H1 (cell line): ENCODE measurements around the gene TXNDC16. TPM values are rescaled to one million over a fixed set of nuclear protein-coding genes. Genes with fewer than 3 reads are reported as not detected.

ENCODE experiments used
- CTCF ChIA-PET: fragments of 300-600 bp; sonication (Branson Sonifier 250); formaldehyde crosslinking; loops from one replicate; lab custom pipeline; 2021; ENCODE audit not compliant: partially characterized antibody; lab: Charles Lee
- POLR2A ChIA-PET: fragments of 300-600 bp; sonication (Branson Sonifier 250); formaldehyde crosslinking; loops from one replicate; lab custom pipeline; 2021; ENCODE audit warnings: inconsistent platforms; ENCODE audit not compliant: partially characterized antibody; lab: Charles Lee
- DNase-seq, 2 experiments: peaks; one replicate each; pipeline versions ENCODE4 v3.0.0 to v3.0.0-alpha.2; 2010 to 2022; ENCODE audit warnings: low spot score in 2 of 2, low read depth in 1 of 2, mixed read lengths in 1 of 2
- FAIRE-seq: peaks from 2 replicates; lab custom pipeline; 2011; peaks lifted over from hg19 to GRCh38; lab: Jason Lieb, UNC
- H2AFZ ChIP-seq: 2 replicates; pipeline ENCODE4 v1.8.1; 2012; ENCODE audit warnings: low read length, inconsistent platforms
- H2AK5ac ChIP-seq: 2 replicates; pipeline ENCODE4 v1.6.1; 2013; ENCODE audit warnings: low read depth, low read length
- H2BK120ac ChIP-seq: replicated peaks from 2 replicates; pipeline ENCODE3; 2013; ENCODE audit warnings: low read depth, low read length, inconsistent platforms
- H2BK12ac ChIP-seq: 2 replicates; pipeline ENCODE4 v1.6.1; 2013; ENCODE audit warnings: low read depth, low read length
- H2BK15ac ChIP-seq: 2 replicates; pipeline ENCODE4 v1.6.1; 2013; ENCODE audit warnings: low read length
- H2BK20ac ChIP-seq: 2 replicates; pipeline ENCODE4 v1.6.1; 2013; ENCODE audit warnings: low read length
- H2BK5ac ChIP-seq: 2 replicates; pipeline ENCODE4 v1.6.1; 2013; ENCODE audit warnings: low read depth, low read length
- H3K14ac ChIP-seq: 2 replicates; pipeline ENCODE4 v1.6.1; 2013; ENCODE audit warnings: inconsistent platforms; ENCODE audit not compliant: insufficient read length
- H3K18ac ChIP-seq: 2 replicates; pipeline ENCODE4 v1.6.1; 2013; ENCODE audit warnings: low read length; ENCODE audit errors: extremely low read depth
- H3K23ac ChIP-seq: 2 replicates; pipeline ENCODE4 v1.6.1; 2013; ENCODE audit warnings: inconsistent platforms; ENCODE audit not compliant: insufficient read length
- H3K23me2 ChIP-seq: 2 replicates; pipeline ENCODE4 v1.6.1; 2013; ENCODE audit warnings: low read depth, low read length
- H3K27ac ChIP-seq: 2 replicates; pipeline ENCODE4 v1.6.1; 2011; ENCODE audit warnings: low read depth, low read length, inconsistent platforms
- H3K27me3 ChIP-seq, 4 experiments: replicated peaks in 1 of 4; 1 replicate in 1 of 4; 2 replicates in 3 of 4; pipeline versions ENCODE4 v1.6.1 to v1.8.1; 2011 to 2013; ENCODE audit warnings: low read length in 3 of 4, mild to moderate bottlenecking in 3 of 4, inconsistent platforms in 2 of 4, mixed read lengths in 2 of 4, moderate library complexity in 1 of 4; ENCODE audit not compliant: control insufficient read depth in 3 of 4, insufficient read depth in 3 of 4; ENCODE audit errors: extremely low read depth in 1 of 4
- H3K36me3 ChIP-seq, 4 experiments: 2 replicates each; pipeline versions ENCODE4 v1.6.1 to v1.8.1; 2011 to 2013; ENCODE audit warnings: mild to moderate bottlenecking in 4 of 4, low read length in 3 of 4, moderate library complexity in 2 of 4, control low read depth in 1 of 4, inconsistent platforms in 1 of 4; ENCODE audit not compliant: insufficient read depth in 4 of 4, control insufficient read depth in 2 of 4
- H3K4ac ChIP-seq: replicated peaks from 2 replicates; pipeline ENCODE3; 2013; ENCODE audit warnings: low read length, low read depth, mixed read lengths, inconsistent platforms; ENCODE audit not compliant: insufficient read length
- H3K4me1 ChIP-seq, 4 experiments: replicated peaks in 1 of 4; 1 replicate in 1 of 4; 2 replicates in 3 of 4; pipeline versions ENCODE4 v1.6.1 to v1.8.1; 2011 to 2013; ENCODE audit warnings: low read length in 3 of 4, inconsistent platforms in 2 of 4, mixed read lengths in 1 of 4; ENCODE audit not compliant: insufficient read depth in 4 of 4, control insufficient read depth in 3 of 4
- H3K4me2 ChIP-seq, 2 experiments: 2 replicates each; pipeline versions ENCODE4 v1.6.1 to v1.8.1; 2011 to 2013; ENCODE audit warnings: low read depth in 2 of 2, low read length in 2 of 2, control low read depth in 1 of 2, inconsistent platforms in 1 of 2, mild to moderate bottlenecking in 1 of 2; ENCODE audit not compliant: insufficient read depth in 1 of 2
- H3K4me3 ChIP-seq, 4 experiments: fragments of 200-600, 300-600 bp in 1 of 4; sonication (generic), shearing (Covaris generic), sonication (Bioruptor Twin) in 1 of 4; 2 replicates each; pipeline versions ENCODE4 v1.5.1 to v1.8.1; 2011 to 2016; ENCODE audit warnings: low read length in 4 of 4, low read depth in 3 of 4, control low read depth in 2 of 4, inconsistent platforms in 2 of 4, mild to moderate bottlenecking in 2 of 4, mixed read lengths in 1 of 4, moderate library complexity in 1 of 4; ENCODE audit not compliant: insufficient read depth in 2 of 4; ENCODE audit errors: extremely low read depth in 1 of 4
- H3K56ac ChIP-seq: replicated peaks from 2 replicates; pipeline ENCODE3; 2013; ENCODE audit warnings: low read depth, mild to moderate bottlenecking, mixed read lengths, low read length, inconsistent platforms; ENCODE audit not compliant: insufficient read length
- H3K79me1 ChIP-seq: 2 replicates; pipeline ENCODE4 v1.6.1; 2013; ENCODE audit warnings: low read depth, low read length, control low read depth
- H3K79me2 ChIP-seq, 2 experiments: 2 replicates each; pipeline versions ENCODE4 v1.6.1 to v1.8.1; 2012 to 2013; ENCODE audit warnings: low read length in 2 of 2, mild to moderate bottlenecking in 2 of 2, inconsistent platforms in 1 of 2; ENCODE audit not compliant: insufficient read depth in 2 of 2, control insufficient read depth in 1 of 2
- H3K9ac ChIP-seq, 4 experiments: replicated peaks in 1 of 4; 1 replicate in 1 of 4; 2 replicates in 3 of 4; pipeline versions ENCODE4 v1.6.1 to v1.8.1; 2011 to 2013; ENCODE audit warnings: low read depth in 3 of 4, low read length in 3 of 4, control low read depth in 2 of 4, mild to moderate bottlenecking in 2 of 4, moderate library complexity in 2 of 4, inconsistent platforms in 1 of 4; ENCODE audit errors: extremely low read depth in 1 of 4
- H3K9me3 ChIP-seq, 2 experiments: 2 replicates each; pipeline versions ENCODE4 v1.6.1 to v1.8.1; 2012 to 2013; ENCODE audit warnings: mild to moderate bottlenecking in 2 of 2, moderate library complexity in 2 of 2, control low read depth in 1 of 2, inconsistent platforms in 1 of 2, low read depth in 1 of 2, low read length in 1 of 2, mixed read lengths in 1 of 2; ENCODE audit not compliant: insufficient read depth in 2 of 2
- H4K20me1 ChIP-seq, 2 experiments: replicated peaks in 1 of 2; 2 replicates each; pipeline versions ENCODE3 to v1.8.1; 2011 to 2013; ENCODE audit warnings: inconsistent platforms in 2 of 2, low read length in 2 of 2, mild to moderate bottlenecking in 1 of 2; ENCODE audit not compliant: insufficient read depth in 2 of 2, control insufficient read depth in 1 of 2
- H4K5ac ChIP-seq: 2 replicates; pipeline ENCODE4 v1.6.1; 2013; ENCODE audit warnings: low read length, low read depth, mixed read lengths, inconsistent platforms; ENCODE audit not compliant: insufficient read length
- H4K8ac ChIP-seq: 2 replicates; pipeline ENCODE4 v1.8.0; 2013; ENCODE audit warnings: mild to moderate bottlenecking, moderate library complexity, low read length, inconsistent platforms; ENCODE audit not compliant: insufficient read depth; ENCODE audit errors: extremely low read depth
- H4K91ac ChIP-seq: replicated peaks from 2 replicates; pipeline ENCODE3; 2013; ENCODE audit warnings: low read length, mixed read lengths, inconsistent platforms; ENCODE audit not compliant: insufficient read length
- ASH2L ChIP-seq: fragments of 200-600, 300-600 bp; sonication (generic); IDR thresholded peaks from one replicate; pipeline ENCODE4 v1.7.1; 2017; ENCODE audit warnings: low read length
- CHD2 ChIP-seq: IDR thresholded peaks from 2 replicates; pipeline ENCODE4 v1.6.1; 2012; ENCODE audit warnings: low read length, improper control_type of control experiment
- FOSL1 ChIP-seq: IDR thresholded peaks from 2 replicates; pipeline ENCODE4 v1.6.1; 2011; ENCODE audit warnings: mild to moderate bottlenecking, low read depth, low read length, moderate library complexity; ENCODE audit not compliant: insufficient read depth
- GTF2F1 ChIP-seq: IDR thresholded peaks from 2 replicates; pipeline ENCODE4 v1.6.1; 2012; ENCODE audit warnings: low read depth, low read length, improper control_type of control experiment, borderline replicate concordance
- JUN ChIP-seq: IDR thresholded peaks from 2 replicates; pipeline ENCODE4 v1.6.1; 2011; ENCODE audit warnings: low read depth, mild to moderate bottlenecking, improper control_type of control experiment, low read length
- MAFK ChIP-seq: IDR thresholded peaks from 2 replicates; pipeline ENCODE4 v1.6.1; 2012; ENCODE audit warnings: low read depth, mild to moderate bottlenecking, improper control_type of control experiment, low read length
- POLR2A ChIP-seq, 2 experiments: IDR thresholded peaks; 1 replicate in 1 of 2; 2 replicates in 1 of 2; pipeline ENCODE4 v1.6.1; 2011; ENCODE audit warnings: low read depth in 2 of 2, low read length in 2 of 2, mild to moderate bottlenecking in 2 of 2; ENCODE audit errors: control extremely low read depth in 1 of 2
- RNF2 ChIP-seq: fragments of 200-900, 300-1000 bp; sonication (generic); IDR thresholded peaks from 2 replicates; pipeline ENCODE4 v1.7.1; 2016; ENCODE audit warnings: borderline replicate concordance, low read depth, mild to moderate bottlenecking, antibody characterized with exemption, low read length; ENCODE audit not compliant: poor library complexity, severe bottlenecking; ENCODE audit errors: missing control alignments
- SP4 ChIP-seq: IDR thresholded peaks from 2 replicates; pipeline ENCODE4 v1.6.1; 2012; ENCODE audit warnings: low read length, inconsistent platforms
- ZNF274 ChIP-seq: IDR thresholded peaks from 2 replicates; pipeline ENCODE4 v1.7.0; 2012; ENCODE audit warnings: low read length, borderline replicate concordance; ENCODE audit errors: extremely low read depth
- WGBS, 2 experiments: shearing (Covaris generic) in 1 of 2; methylation state at CpG; one replicate each; pipeline versions ENCODE4 v1.1.6 to v1.1.7; 2013 to 2015; ENCODE audit warnings: low lambda C conversion rate in 2 of 2, mixed read lengths in 2 of 2, inconsistent platforms in 1 of 2, low coverage in 1 of 2, missing lambda C conversion rate in 1 of 2; ENCODE audit not compliant: insufficient replicate concordance in 2 of 2, insufficient coverage in 1 of 2, insufficient read length in 1 of 2; ENCODE audit errors: extremely low coverage in 1 of 2, missing lambda C conversion rate in 1 of 2; 5-methylcytosine and 5-hydroxymethylcytosine counted together
- polyA plus RNA-seq, 7 experiments: library from polyadenylated mRNA; depleted of rRNA in 3 of 7; stranded (reverse) in 5 of 7; unstranded in 2 of 7; fragments of >200 nt in 5 of 7; fragments of 200-250 nt in 2 of 7; gene quantifications; 1 replicate in 5 of 7; 2 replicates in 1 of 7; 4 replicates in 1 of 7; pipeline versions ENCODE4 v1.2.1 to v1.2.3, GENCODE V29; 2011 to 2013; ENCODE audit warnings: missing spikeins in 2 of 7, mixed read lengths in 2 of 7
- total RNA-seq: library from RNA; stranded (reverse); fragmentation: NEBNext Ultra II Directional; extraction: Animal tissue kit (Norgen Biotek cat#: 25700); gene quantifications from 2 replicates; pipeline ENCODE4 v1.2.1, GENCODE V29; 2021
- TF ChIP-seq, protein P1 (sequence below): IDR thresholded peaks from 2 replicates; pipeline ENCODE4 v1.6.1; 2011; ENCODE audit warnings: low read length, improper control_type of control experiment

Gene TXNDC16
- total and polyA plus RNA-seq, 2 of the 8 experiments (the other 6 are each of a cell fraction or from before 2014, with no cell fraction given): 6.7 to 14.3 TPM

GRCh38 chr14:52551205-52551604, 1.1 kb downstream of the TXNDC16 start:
- H2BK20ac ChIP-seq: no peak overlapping the region
- H3K27ac ChIP-seq: no peak overlapping the region
- no peak for FAIRE-seq
- H2BK15ac ChIP-seq: no peak overlapping the region
- no peaks in the 10 kb centered on the region for H3K36me3 ChIP-seq
- peaks cover 17% of the 10 kb centered on the region; the same call in 1 of the 2 replicates for H3K23me2 ChIP-seq
- no peaks in the 10 kb centered on the region; a peak in 1 of 7 replicates for H3K27me3 ChIP-seq
- H3K4ac ChIP-seq: no peak overlapping the region
- H3K14ac ChIP-seq: no peak overlapping the region
- TF ChIP-seq JUN (no peak), SP4 (no peak), POLR2A (IDR thresholded peaks at IDR 0.05; ENCODE audit: control extremely low read depth in 1 of 2, low read depth in 2 of 2, low read length in 2 of 2) (no peak), GTF2F1 (no peak), FOSL1 (no peak), MAFK (no peak), ZNF274 (no peak), RNF2 (no peak), ASH2L (no peak), CHD2 (no peak)
- TF ChIP-seq, protein P1, sequence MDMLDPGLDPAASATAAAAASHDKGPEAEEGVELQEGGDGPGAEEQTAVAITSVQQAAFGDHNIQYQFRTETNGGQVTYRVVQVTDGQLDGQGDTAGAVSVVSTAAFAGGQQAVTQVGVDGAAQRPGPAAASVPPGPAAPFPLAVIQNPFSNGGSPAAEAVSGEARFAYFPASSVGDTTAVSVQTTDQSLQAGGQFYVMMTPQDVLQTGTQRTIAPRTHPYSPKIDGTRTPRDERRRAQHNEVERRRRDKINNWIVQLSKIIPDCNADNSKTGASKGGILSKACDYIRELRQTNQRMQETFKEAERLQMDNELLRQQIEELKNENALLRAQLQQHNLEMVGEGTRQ: no peak
- no peak for DNase-seq
- H3K4me1 ChIP-seq: peaks cover 2 to 4% (median 3%) of the 10 kb centered on the region in 4 experiments; a peak in 5 of 7 replicates
- no peak overlapping the region for H2BK120ac ChIP-seq
- H4K91ac ChIP-seq: no peak overlapping the region
- H3K56ac ChIP-seq: no peak overlapping the region
- H2AK5ac ChIP-seq: no peak overlapping the region
- no peaks in the 10 kb centered on the region for H3K9me3 ChIP-seq
- H4K20me1 ChIP-seq: peaks cover 0 to 3% of the 10 kb centered on the region in 2 experiments
- H3K4me3 ChIP-seq: peak overlapping the region; percentile 42 to 95 (median 84); a peak in 7 of 8 replicates
- H2AFZ ChIP-seq: no peak overlapping the region; the same call in 1 of the 2 replicates
- no peak overlapping the region for H3K18ac ChIP-seq
- H3K23ac ChIP-seq: no peak overlapping the region
- no peak overlapping the region for H4K5ac ChIP-seq
- H3K79me1 ChIP-seq: peaks cover 2% of the 10 kb centered on the region
- ChIA-PET POLR2A (interaction anchor here (0.6 to 2.3 kb wide), 8 partner anchors 8 to 283 kb away, joined by 3 to 8 read pairs (median 4); no protein-coding TSS in a partner anchor), CTCF (interaction anchor here (0.6 to 1.0 kb wide), 4 partner anchors 99 to 983 kb away, joined by 3 to 4 read pairs (median 4); no protein-coding TSS in a partner anchor)
- H4K8ac ChIP-seq: no peak overlapping the region
- no peak overlapping the region for H2BK12ac ChIP-seq
- H3K9ac ChIP-seq: 0 out of 7 replicates have a peak overlapping the region, but pooled peaks of 1 of the 4 experiments have one; percentile 78
- WGBS, 2 experiments: 57% methylated on average over 6 of the region's 6 CpGs; no CpG with 5 or more reads in 1 of the 2 experiments
- peak overlapping the region; percentile 78 to 95 for H3K4me2 ChIP-seq
- H3K79me2 ChIP-seq: peaks cover 0 to 36% of the 10 kb centered on the region in 2 experiments; a peak in 2 of 4 replicates
- H2BK5ac ChIP-seq: no peak overlapping the region
